GM12878 (cell line): Measurements from ENCODE around the gene SLC16A6. TPM values are rescaled to one million over a fixed set of nuclear protein-coding genes. Genes with fewer than 3 reads are reported as not detected.

Experiments
- BCL11A ChIP-seq: IDR thresholded peaks from 2 replicates; pipeline ENCODE4 v1.6.1; 2011; ENCODE audit warnings: low read depth, low read length
- CHD1 ChIP-seq: IDR thresholded peaks from 2 replicates; pipeline ENCODE4 v1.6.1; 2012; ENCODE audit warnings: low read depth, low read length, improper control_type of control experiment
- GABPA ChIP-seq: IDR thresholded peaks from 2 replicates; pipeline ENCODE4 v1.6.1; 2014; ENCODE audit warnings: antibody characterized with exemption, low read depth, mild to moderate bottlenecking, inconsistent platforms
- IRF3 ChIP-seq: fragments of 450-650 bp; IDR thresholded peaks from 2 replicates; pipeline ENCODE4 v1.6.1; 2014; ENCODE audit warnings: mild to moderate bottlenecking
- IRF5 ChIP-seq: fragments of 450-650 bp; IDR thresholded peaks from 2 replicates; pipeline ENCODE4 v1.6.1; 2017; ENCODE audit warnings: borderline replicate concordance
- KLF5 ChIP-seq: fragments of 450-650 bp; IDR thresholded peaks from 2 replicates; pipeline ENCODE4 v1.6.1; 2014; ENCODE audit warnings: mild to moderate bottlenecking; ENCODE audit not compliant: partially characterized antibody
- MEF2B ChIP-seq: fragments of 450-650 bp; IDR thresholded peaks from 2 replicates; pipeline ENCODE4 v1.6.1; 2018; ENCODE audit warnings: mild to moderate bottlenecking, moderate library complexity; ENCODE audit not compliant: partially characterized antibody, poor library complexity, severe bottlenecking
- PAX5 ChIP-seq: IDR thresholded peaks from 2 replicates; pipeline ENCODE4 v1.6.1; 2011; ENCODE audit warnings: low read depth, low read length, borderline replicate concordance
- RELB ChIP-seq: fragments of 450-650 bp; IDR thresholded peaks from 2 replicates; pipeline ENCODE4 v1.6.1; 2017; ENCODE audit warnings: low read depth, mild to moderate bottlenecking, moderate library complexity
- SKIL ChIP-seq: fragments of 450-650 bp; IDR thresholded peaks from 2 replicates; pipeline ENCODE4 v1.6.1; 2017; ENCODE audit warnings: mild to moderate bottlenecking, low read depth, inconsistent platforms; ENCODE audit not compliant: poor library complexity, severe bottlenecking
- SREBF1 ChIP-seq: IDR thresholded peaks from 2 replicates; pipeline ENCODE4 v1.6.1; 2012; ENCODE audit warnings: mild to moderate bottlenecking, low read length
- SREBF2 ChIP-seq: IDR thresholded peaks from 2 replicates; pipeline ENCODE4 v1.6.1; 2012; ENCODE audit warnings: mild to moderate bottlenecking, low read length
- STAT1 ChIP-seq: fragments of 450-650 bp; conservative IDR thresholded peaks from 2 replicates; pipeline ENCODE4 v1.6.1; 2014; ENCODE audit warnings: antibody characterized with exemption, mild to moderate bottlenecking
- TAF1 ChIP-seq: IDR thresholded peaks from 2 replicates; pipeline ENCODE4 v1.6.1; 2011; ENCODE audit warnings: mild to moderate bottlenecking, low read depth, low read length, borderline replicate concordance
- TBL1XR1 ChIP-seq: IDR thresholded peaks from 2 replicates; pipeline ENCODE4 v1.6.1; 2012; ENCODE audit warnings: low read depth, low read length, improper control_type of control experiment
- ZNF592 ChIP-seq: fragments of 450-650 bp; IDR thresholded peaks from 2 replicates; pipeline ENCODE4 v1.6.1; 2017; ENCODE audit warnings: mild to moderate bottlenecking, moderate library complexity
- ZNF622 ChIP-seq: fragments of 450-650 bp; IDR thresholded peaks from 2 replicates; pipeline ENCODE4 v1.6.1; 2017; ENCODE audit warnings: mild to moderate bottlenecking, inconsistent platforms
- polyA plus RNA-seq, 11 experiments: library from polyadenylated mRNA; depleted of rRNA in 4 of 11; unstranded in 6 of 11; stranded (reverse) in 5 of 11; fragments of >200 nt; fragmentation: Nextera tagmentation in 4 of 11; fragmentation: Illumina TruSeq in 1 of 11; extraction: Ambion mirVana in 4 of 11; extraction: Trizol in 1 of 11; gene quantifications; 1 replicate in 1 of 11; 2 replicates in 10 of 11; pipeline versions ENCODE4 v1.2.1 to v1.2.3, GENCODE V29; 2011 to 2016; ENCODE audit warnings: inconsistent platforms in 2 of 11, missing spikeins in 2 of 11, low read depth in 1 of 11
- total RNA-seq, 4 experiments: library from RNA; depleted of rRNA in 3 of 4; stranded (reverse); fragments of >200 nt in 3 of 4; fragmentation: Illumina TruSeq in 1 of 4; extraction: Trizol in 1 of 4; gene quantifications; 2 replicates each; pipeline versions ENCODE4 v1.2.1 to v1.2.3, GENCODE V29; 2013 to 2021

Gene SLC16A6
- total and polyA plus RNA-seq, 10 of the 15 experiments (the other 5 are each of a cell fraction or from before 2014, with no cell fraction given): 2.4 to 8.8 (median 6.0) TPM

GRCh38 chr17:68247445-68248198 lies 43.3 kb downstream of the SLC16A6 start, which contains the start of gene AMZ2 (continued):
- no peak for TF ChIP-seq BCL11A
- 0 out of 2 replicates have a peak, but pooled peaks have one; percentile 4 for TF ChIP-seq RELB
- no peak for TF ChIP-seq ZNF592
- no peak for TF ChIP-seq GABPA
- TF ChIP-seq SREBF2: no peak
- TF ChIP-seq STAT1: no peak
- TF ChIP-seq MEF2B: peak; percentile 6
- peak; percentile 10 for TF ChIP-seq PAX5
- no peak for TF ChIP-seq SKIL
- no peak; the same call in 1 of the 2 replicates for TF ChIP-seq TBL1XR1
- no peak for TF ChIP-seq CHD1
- peak; percentile 51; the same call in 1 of the 2 replicates for TF ChIP-seq TAF1
- TF ChIP-seq SREBF1: no peak
- no peak for TF ChIP-seq ZNF622
- no peak for TF ChIP-seq KLF5
- no peak for TF ChIP-seq IRF5
- TF ChIP-seq IRF3: no peak
